Ectodermal cell (in vitro differentiated cells): ENCODE results near the gene AP1B1.
"Not testable (repeated sequence)": the region's sequence is repeated elsewhere in the genome, so short reads cannot be mapped to it uniquely, and the experiment has no call there.

ENCODE experiments used
- H3K27ac ChIP-seq: 2 replicates; pipeline ENCODE4 v1.7.0; 2013; ENCODE audit warnings: mild to moderate bottlenecking, low read depth, low read length; ENCODE audit not compliant: insufficient read depth, poor library complexity, severe bottlenecking
- H3K27me3 ChIP-seq: 2 replicates; pipeline ENCODE4 v1.7.0; 2013; ENCODE audit warnings: mild to moderate bottlenecking, low read length; ENCODE audit not compliant: insufficient read depth, control insufficient read depth, poor library complexity, severe bottlenecking
- H3K36me3 ChIP-seq: one replicate; pipeline ENCODE4 v1.7.0; 2013; ENCODE audit warnings: low read length; ENCODE audit not compliant: control insufficient read depth, insufficient read depth
- H3K4me1 ChIP-seq: one replicate; pipeline ENCODE4 v1.7.0; 2013; ENCODE audit warnings: low read length; ENCODE audit not compliant: control insufficient read depth, insufficient read depth
- H3K4me3 ChIP-seq: 2 replicates; pipeline ENCODE4 v1.7.0; 2013; ENCODE audit warnings: low read depth, low read length, control low read depth; ENCODE audit not compliant: insufficient read depth
- H3K9me3 ChIP-seq: 2 replicates; pipeline ENCODE4 v1.7.0; 2013; ENCODE audit warnings: mild to moderate bottlenecking, low read length, moderate library complexity; ENCODE audit not compliant: control insufficient read depth
- WGBS, 2 experiments: methylation state at CpG; one replicate each; pipeline ENCODE4 v1.1.7; 2013; ENCODE audit warnings: missing lambda C conversion rate in 2 of 2; 5-methylcytosine and 5-hydroxymethylcytosine counted together

Gene AP1B1

GRCh38 chr22:29353286-29353685 is 35.1 kb downstream of the AP1B1 start:
- no peak overlapping the region for H3K27ac ChIP-seq

GRCh38 chr22:29352778-29353177 is 35.6 kb downstream of the AP1B1 start:
- Histone ChIP-seq H3K27ac (no peak overlapping the region), H3K27me3 (no peaks in the 10 kb centered on the region), H3K36me3 (peaks cover 50% of the 10 kb centered on the region), H3K4me3 (no peak overlapping the region), H3K4me1 (peaks cover 3% of the 10 kb centered on the region), H3K9me3 (no peaks in the 10 kb centered on the region)
- 91 to 93% methylated on average over 9 of the region's 9 CpGs for WGBS, 2 experiments

More at GRCh38 chr22:29353286-29353685, 35.1 kb downstream of the AP1B1 start:
- H3K36me3 ChIP-seq: peaks cover 54% of the 10 kb centered on the region
- H3K9me3 ChIP-seq: no peaks in the 10 kb centered on the region
- peaks cover 3% of the 10 kb centered on the region for H3K4me1 ChIP-seq
- no peak overlapping the region for H3K4me3 ChIP-seq
- H3K27me3 ChIP-seq: no peaks in the 10 kb centered on the region
- 95 to 96% methylated on average over 11 of the region's 11 CpGs for WGBS, 2 experiments

DNA sequence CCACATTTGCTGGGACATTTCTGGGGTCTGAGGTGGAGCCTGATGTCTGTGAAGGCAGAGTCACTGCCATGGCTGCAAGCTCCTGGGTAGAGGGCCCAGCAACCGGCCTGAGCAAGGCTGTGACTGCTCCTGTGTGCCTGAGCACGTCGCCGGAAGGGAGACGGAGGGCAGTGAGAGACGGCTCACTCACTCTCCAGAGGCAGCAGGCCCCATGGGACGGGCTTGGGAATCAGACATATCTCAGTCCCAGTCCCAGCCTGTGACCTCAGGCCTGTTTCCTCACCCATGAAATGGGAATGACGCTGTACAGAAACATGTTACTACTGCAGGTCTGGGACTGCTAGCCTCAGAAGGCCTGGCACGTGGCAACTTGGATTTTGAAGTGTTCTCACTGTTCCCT is 36.5 kb downstream of the AP1B1 start:
- Histone ChIP-seq H3K27me3 (no peaks in the 10 kb centered on the region), H3K27ac (no peak overlapping the region), H3K4me3 (no peak overlapping the region), H3K36me3 (peaks cover 50% of the 10 kb centered on the region), H3K4me1 (peaks cover 5% of the 10 kb centered on the region), H3K9me3 (no peaks in the 10 kb centered on the region)
- 92 to 96% methylated on average over 9 of the region's 9 CpGs for WGBS, 2 experiments

DNA sequence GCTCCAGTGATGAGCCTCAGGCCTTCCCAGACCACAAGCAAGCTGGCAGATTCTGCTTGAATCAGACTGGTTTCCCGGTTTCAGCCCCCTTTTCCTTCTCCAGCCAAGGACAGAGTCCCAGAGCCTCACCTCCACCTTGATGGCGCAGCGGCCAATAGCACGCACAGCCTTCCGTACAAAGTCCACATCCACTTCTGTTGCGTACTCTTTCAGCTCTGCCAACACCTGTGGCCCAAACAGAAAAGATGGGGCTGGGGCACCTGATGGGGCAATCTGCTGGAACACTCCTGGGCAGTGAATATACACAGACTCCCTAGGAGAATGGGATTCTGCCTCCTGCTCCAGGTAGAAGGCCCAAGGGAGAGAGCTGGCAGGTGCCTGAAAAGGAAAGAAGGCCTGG is 37.3 kb downstream of the AP1B1 start:
- no peaks in the 10 kb centered on the region for H3K27me3 ChIP-seq
- H3K27ac ChIP-seq: no peak overlapping the region
- no peak overlapping the region for H3K4me3 ChIP-seq
- H3K36me3 ChIP-seq: peaks cover 50% of the 10 kb centered on the region
- 96 to 97% methylated on average over 6 of the region's 6 CpGs for WGBS, 2 experiments
- H3K4me1 ChIP-seq: peaks cover 8% of the 10 kb centered on the region
- H3K9me3 ChIP-seq: no peaks in the 10 kb centered on the region

- no peak overlapping the region for H3K27ac ChIP-seq
- H3K4me1 ChIP-seq: peaks cover 8% of the 10 kb centered on the region
- peaks cover 35% of the 10 kb centered on the region for H3K36me3 ChIP-seq
- 95 to 97% methylated on average over 18 of the region's 18 CpGs for WGBS, 2 experiments
- H3K9me3 ChIP-seq: no peaks in the 10 kb centered on the region
- no peaks in the 10 kb centered on the region for H3K27me3 ChIP-seq
- H3K4me3 ChIP-seq: no peak overlapping the region
These were observed 39.4 kb downstream of the AP1B1 start for GRCh38 chr22:29348956-29349355.

GRCh38 chr22:29348041-29348440 is 40.3 kb downstream of the AP1B1 start:
- 90 to 94% methylated on average over 2 of the region's 2 CpGs for WGBS, 2 experiments
- Histone ChIP-seq H3K36me3 (peaks cover 28% of the 10 kb centered on the region), H3K4me1 (peaks cover 8% of the 10 kb centered on the region), H3K27me3 (no peaks in the 10 kb centered on the region), H3K27ac (no peak overlapping the region), H3K4me3 (no peak overlapping the region), H3K9me3 (no peaks in the 10 kb centered on the region)

DNA sequence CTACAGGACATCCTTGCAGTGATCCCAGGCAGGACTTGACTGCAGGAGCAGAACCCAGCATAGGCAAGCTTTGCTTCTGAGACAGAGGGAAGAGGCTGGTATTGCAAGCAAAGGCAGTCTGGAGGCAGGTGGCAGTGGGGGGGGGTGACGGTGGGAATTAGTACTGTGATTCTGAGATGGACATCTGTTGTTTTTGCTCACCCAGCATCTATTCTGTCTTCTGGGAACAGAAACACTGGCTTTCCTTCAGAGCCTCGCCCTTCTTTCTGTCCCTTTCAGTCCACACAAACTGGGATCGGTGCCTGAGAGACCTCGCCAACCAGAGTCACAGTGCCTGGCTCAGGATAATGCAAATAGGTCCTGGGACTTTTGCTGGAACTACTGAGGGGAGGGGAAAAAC is 41.7 kb downstream of the AP1B1 start:
- Histone ChIP-seq H3K36me3 (peaks cover 28% of the 10 kb centered on the region), H3K4me3 (no peak overlapping the region), H3K9me3 (no peaks in the 10 kb centered on the region), H3K27ac (peak overlapping the region; percentile 36), H3K27me3 (no peaks in the 10 kb centered on the region), H3K4me1 (peaks cover 8% of the 10 kb centered on the region)
- 91% methylated on average over 4 of the region's 4 CpGs for WGBS, 2 experiments

DNA sequence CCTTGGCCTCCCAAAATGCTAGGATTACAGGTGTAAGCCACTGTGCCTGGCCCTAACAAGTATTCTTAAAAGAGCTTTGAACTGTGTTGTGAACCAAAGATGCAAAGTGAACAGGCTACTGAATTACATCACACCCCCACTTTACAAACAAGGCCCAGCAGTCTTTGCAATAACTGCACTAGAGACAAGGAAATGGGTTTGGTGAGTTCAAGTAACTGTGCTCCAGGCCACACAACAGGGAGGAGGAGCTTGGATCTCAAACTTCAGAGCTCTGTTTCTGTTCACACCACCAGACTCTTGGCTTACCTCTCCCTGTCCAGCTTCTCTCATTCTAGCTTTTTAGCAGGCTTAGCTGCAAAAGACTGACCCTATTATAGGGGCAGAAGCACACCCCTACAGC is 42.4 kb downstream of the AP1B1 start:
- Histone ChIP-seq H3K36me3 (peaks cover 21% of the 10 kb centered on the region), H3K4me1 (peaks cover 8% of the 10 kb centered on the region), H3K9me3 (no peaks in the 10 kb centered on the region), H3K27me3 (no peaks in the 10 kb centered on the region), H3K27ac (no peak overlapping the region), H3K4me3 (no peak overlapping the region)

- not testable (repeated sequence) for H3K4me1 ChIP-seq, H3K27me3 ChIP-seq, H3K9me3 ChIP-seq, H3K4me3 ChIP-seq, H3K27ac ChIP-seq
- WGBS, 2 experiments: 89 to 94% methylated on average over 5 of the region's 5 CpGs
- H3K36me3 ChIP-seq: peaks cover 16% of the 10 kb centered on the region
These were observed 43.5 kb downstream of the AP1B1 start for GRCh38 chr22:29344889-29345288.

DNA sequence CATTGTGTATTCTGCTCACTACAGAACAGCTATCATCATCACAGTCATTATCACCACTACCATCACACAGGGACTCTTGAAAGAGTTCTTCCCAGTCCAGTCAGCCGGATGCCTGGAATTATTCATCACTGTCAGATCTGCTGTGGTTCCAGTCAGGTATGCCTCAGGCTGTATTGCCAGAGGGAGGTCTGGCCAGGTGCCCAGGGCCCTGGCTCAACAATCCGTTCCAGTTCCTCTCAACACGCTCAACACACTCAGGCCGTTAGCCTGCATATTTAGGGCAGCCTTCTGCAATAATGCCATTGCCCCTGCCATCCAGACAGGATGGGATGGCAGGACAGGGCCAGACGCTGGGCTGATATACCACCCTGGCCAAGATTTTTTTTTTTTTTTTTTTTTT is 44.2 kb downstream of the AP1B1 start:
- no peaks in the 10 kb centered on the region for H3K9me3 ChIP-seq
- no peaks in the 10 kb centered on the region for H3K27me3 ChIP-seq
- 94 to 95% methylated on average over 5 of the region's 5 CpGs for whole genome bisulfite sequencing, 2 experiments
- no peak overlapping the region for H3K4me3 ChIP-seq
- no peak overlapping the region for H3K27ac ChIP-seq
- H3K4me1 ChIP-seq: peaks cover 8% of the 10 kb centered on the region
- peaks cover 11% of the 10 kb centered on the region for H3K36me3 ChIP-seq

GRCh38 chr22:29343313-29343805 is 45.0 kb downstream of the AP1B1 start:
- no peaks in the 10 kb centered on the region for H3K9me3 ChIP-seq
- no peak overlapping the region for H3K4me3 ChIP-seq
- no peak overlapping the region for H3K27ac ChIP-seq
- WGBS, 2 experiments: 87 to 89% methylated on average over 7 of the region's 7 CpGs
- no peaks in the 10 kb centered on the region for H3K27me3 ChIP-seq
- H3K36me3 ChIP-seq: peaks cover 13% of the 10 kb centered on the region
- H3K4me1 ChIP-seq: peaks cover 8% of the 10 kb centered on the region
